Neuronal stem cell (in vitro differentiated cells): ENCODE data around the gene PTPRD.

Experiments used
- DNase-seq: peaks from one replicate; pipeline ENCODE4 v3.0.0-alpha.2; 2013; ENCODE audit warnings: low spot score
- H2AFZ ChIP-seq: one replicate; pipeline ENCODE4 v1.6.1; 2013; ENCODE audit warnings: mild to moderate bottlenecking, low read length, inconsistent platforms
- H2AK5ac ChIP-seq: 2 replicates; pipeline ENCODE4 v1.6.1; 2013; ENCODE audit warnings: low read depth, mild to moderate bottlenecking, inconsistent platforms, low read length, moderate library complexity, mixed read lengths
- H2BK120ac ChIP-seq: 2 replicates; pipeline ENCODE4 v1.6.1; 2013; ENCODE audit warnings: low read depth, mild to moderate bottlenecking, inconsistent platforms, low read length, moderate library complexity, mixed read lengths
- H2BK12ac ChIP-seq: one replicate; pipeline ENCODE4 v1.6.1; 2013; ENCODE audit warnings: low read length, inconsistent platforms
- H2BK15ac ChIP-seq: 2 replicates; pipeline ENCODE4 v1.6.1; 2013; ENCODE audit warnings: mild to moderate bottlenecking, low read length, inconsistent platforms, mixed read lengths
- H2BK5ac ChIP-seq: one replicate; pipeline ENCODE4 v1.6.1; 2013; ENCODE audit warnings: inconsistent platforms, mild to moderate bottlenecking, low read length, moderate library complexity
- H3K14ac ChIP-seq: one replicate; pipeline ENCODE4 v1.6.1; 2013; ENCODE audit warnings: low read length, inconsistent platforms
- H3K18ac ChIP-seq: 2 replicates; pipeline ENCODE4 v1.6.1; 2013; ENCODE audit warnings: low read length, inconsistent platforms
- H3K23ac ChIP-seq: 2 replicates; pipeline ENCODE4 v1.6.1; 2013; ENCODE audit warnings: low read depth, mild to moderate bottlenecking, mixed read lengths, low read length, inconsistent platforms; ENCODE audit not compliant: poor library complexity
- H3K27ac ChIP-seq: replicated peaks from 3 replicates; pipeline ENCODE4 v1.5.1; 2013; ENCODE audit warnings: low read length, inconsistent platforms
- H3K27me3 ChIP-seq, 3 experiments: 2 replicates each; pipeline ENCODE4 v1.6.1; 2013; ENCODE audit warnings: low read length in 3 of 3, mild to moderate bottlenecking in 2 of 3, inconsistent platforms in 1 of 3, low read depth in 1 of 3, mixed read lengths in 1 of 3, moderate library complexity in 1 of 3; ENCODE audit not compliant: control insufficient read depth in 3 of 3, insufficient read depth in 3 of 3
- H3K36me3 ChIP-seq, 2 donors: replicated peaks in 1 of 2; 2 replicates each; pipeline ENCODE4 v1.6.1; 2013; ENCODE audit warnings: low read length in 2 of 2; ENCODE audit not compliant: control insufficient read depth in 2 of 2, insufficient read depth in 2 of 2
- H3K4ac ChIP-seq: 2 replicates; pipeline ENCODE4 v1.6.1; 2013; ENCODE audit warnings: inconsistent platforms, mild to moderate bottlenecking, low read length, moderate library complexity
- H3K4me1 ChIP-seq, 2 donors: 1 replicate in 1 of 2; 2 replicates in 1 of 2; pipeline ENCODE4 v1.6.1; 2013; ENCODE audit warnings: low read length in 2 of 2, low read depth in 1 of 2; ENCODE audit not compliant: control insufficient read depth in 2 of 2, insufficient read depth in 1 of 2
- H3K4me2 ChIP-seq: one replicate; pipeline ENCODE4 v1.6.1; 2013; ENCODE audit warnings: mild to moderate bottlenecking, low read length, inconsistent platforms; ENCODE audit not compliant: insufficient read depth, poor library complexity, severe bottlenecking
- H3K4me3 ChIP-seq, 2 donors: 2 replicates each; pipeline ENCODE4 v1.5.1; 2013; ENCODE audit warnings: low read length in 2 of 2, mild to moderate bottlenecking in 2 of 2, inconsistent platforms in 1 of 2, moderate library complexity in 1 of 2
- H3K79me1 ChIP-seq: one replicate; pipeline ENCODE4 v1.6.1; 2013; ENCODE audit warnings: low read depth, mild to moderate bottlenecking, inconsistent platforms, low read length, moderate library complexity
- H3K9ac ChIP-seq: one replicate; pipeline ENCODE4 v1.6.1; 2013; ENCODE audit warnings: mild to moderate bottlenecking, low read depth, low read length, inconsistent platforms; ENCODE audit not compliant: poor library complexity
- H3K9me3 ChIP-seq, 2 donors: replicated peaks in 1 of 2; 2 replicates each; pipeline versions ENCODE3 to v1.6.1; 2013; ENCODE audit warnings: low read length in 2 of 2, mild to moderate bottlenecking in 2 of 2, inconsistent platforms in 1 of 2, low read depth in 1 of 2, mixed read lengths in 1 of 2, moderate library complexity in 1 of 2; ENCODE audit not compliant: control insufficient read depth in 2 of 2, insufficient read depth in 1 of 2
- H4K8ac ChIP-seq: one replicate; pipeline ENCODE4 v1.6.1; 2013; ENCODE audit warnings: low read depth, mild to moderate bottlenecking, inconsistent platforms, low read length, moderate library complexity
- H4K91ac ChIP-seq: one replicate; pipeline ENCODE4 v1.6.1; 2013; ENCODE audit warnings: low read length, low read depth, mild to moderate bottlenecking, inconsistent platforms; ENCODE audit not compliant: poor library complexity
- WGBS, 2 donors: extraction: QIAGEN DNeasy Blood & Tissue Kit; methylation state at CpG; one replicate each; pipeline ENCODE4 v1.1.7; 2013; ENCODE audit warnings: missing lambda C conversion rate in 2 of 2, mixed read lengths in 1 of 2; ENCODE audit not compliant: insufficient read length in 2 of 2, insufficient replicate concordance in 1 of 2; ENCODE audit errors: extremely low coverage in 2 of 2; 5-methylcytosine and 5-hydroxymethylcytosine counted together

Gene PTPRD

GRCh38 chr9:9992936-9993335, 619.9 kb downstream of the PTPRD start:
- Histone ChIP-seq H3K14ac (no peak overlapping the region), H3K27ac (no peak overlapping the region), H2BK120ac (no peak overlapping the region), H3K4me2 (no peak overlapping the region), H2BK5ac (no peak overlapping the region), H4K8ac (no peak overlapping the region), H3K18ac (no peak overlapping the region), H2BK12ac (no peak overlapping the region), H2BK15ac (no peak overlapping the region), H3K9me3 (no peaks in the 10 kb centered on the region), H3K4ac (no peak overlapping the region), H4K91ac (no peak overlapping the region), H3K79me1 (no peaks in the 10 kb centered on the region), H3K27me3 (no peaks in the 10 kb centered on the region), H2AFZ (no peak overlapping the region), H3K23ac (no peak overlapping the region), H3K4me1 (peaks cover 0 to 1% of the 10 kb centered on the region in 2 donors), H3K4me3 (no peak overlapping the region), H2AK5ac (no peak overlapping the region), H3K36me3 (no peaks in the 10 kb centered on the region), H3K9ac (no peak overlapping the region)
- no CpG with 5 or more reads among the region's 1 CpG for WGBS, 2 donors
- no peak for DNase-seq

GRCh38 chr9:9973062-9973461, 639.7 kb downstream of the PTPRD start:
- no peak overlapping the region for H3K4me2 ChIP-seq
- WGBS, 2 donors, result no CpG with 5 or more reads among the region's 6 CpGs
- no peak overlapping the region for H3K9ac ChIP-seq
- H3K27me3 ChIP-seq, result no peaks in the 10 kb centered on the region
- no peaks in the 10 kb centered on the region for H3K36me3 ChIP-seq
- H2BK120ac ChIP-seq, result no peak overlapping the region
- H3K14ac ChIP-seq, result no peak overlapping the region
- no peaks in the 10 kb centered on the region for H3K4me1 ChIP-seq
- no peak overlapping the region for H2BK15ac ChIP-seq
- H3K18ac ChIP-seq, result no peak overlapping the region
- no peak overlapping the region for H2BK5ac ChIP-seq
- no peak overlapping the region for H3K27ac ChIP-seq
- no peak overlapping the region for H3K4me3 ChIP-seq
- H2BK12ac ChIP-seq, result no peak overlapping the region
- no peak overlapping the region for H2AFZ ChIP-seq
- H2AK5ac ChIP-seq, result no peak overlapping the region
- H4K8ac ChIP-seq, result no peak overlapping the region
- no peaks in the 10 kb centered on the region for H3K79me1 ChIP-seq
- no peaks in the 10 kb centered on the region for H3K9me3 ChIP-seq
- H4K91ac ChIP-seq, result no peak overlapping the region
- no peak for DNase-seq
- no peak overlapping the region for H3K23ac ChIP-seq
- no peak overlapping the region for H3K4ac ChIP-seq

- Histone ChIP-seq H2BK120ac (no peak overlapping the region), H3K14ac (no peak overlapping the region), H3K27me3 (no peaks in the 10 kb centered on the region), H2AK5ac (no peak overlapping the region), H2BK15ac (no peak overlapping the region), H3K4ac (no peak overlapping the region), H3K23ac (no peak overlapping the region), H3K79me1 (no peaks in the 10 kb centered on the region), H3K18ac (no peak overlapping the region), H3K27ac (no peak overlapping the region), H3K9me3 (no peaks in the 10 kb centered on the region), H3K36me3 (no peaks in the 10 kb centered on the region), H4K8ac (no peak overlapping the region), H2BK5ac (no peak overlapping the region), H3K9ac (no peak overlapping the region), H4K91ac (no peak overlapping the region), H3K4me3 (no peak overlapping the region), H2AFZ (no peak overlapping the region), H3K4me2 (no peak overlapping the region), H3K4me1 (no peaks in the 10 kb centered on the region), H2BK12ac (no peak overlapping the region)
- WGBS, 2 donors, result no CpG with 5 or more reads among the region's 5 CpGs
- DNase-seq, result peak; percentile 27
These were observed 642.3 kb downstream of the PTPRD start for GRCh38 chr9:9970514-9970913.

GRCh38 chr9:9963841-9964240, 649.0 kb downstream of the PTPRD start:
- Histone ChIP-seq H2AFZ (no peak overlapping the region), H3K23ac (no peak overlapping the region), H3K36me3 (no peaks in the 10 kb centered on the region), H3K18ac (no peak overlapping the region), H3K79me1 (no peaks in the 10 kb centered on the region), H2BK15ac (no peak overlapping the region), H3K9ac (no peak overlapping the region), H3K9me3 (no peaks in the 10 kb centered on the region), H2BK120ac (no peak overlapping the region), H3K27ac (no peak overlapping the region), H2BK5ac (no peak overlapping the region), H3K4ac (no peak overlapping the region), H3K27me3 (no peaks in the 10 kb centered on the region), H3K4me1 (no peaks in the 10 kb centered on the region), H3K4me2 (no peak overlapping the region), H3K14ac (no peak overlapping the region), H4K91ac (no peak overlapping the region), H2AK5ac (no peak overlapping the region), H4K8ac (no peak overlapping the region), H2BK12ac (no peak overlapping the region), H3K4me3 (no peak overlapping the region)
- no CpG with 5 or more reads among the region's 3 CpGs for WGBS, 2 donors
- no peak for DNase-seq
